Activated naive CD8-positive, alpha-beta T cell treated with anti-CD3 and anti-CD28 coated beads for 36 hours (primary cell): ENCODE data around the gene CRTAC1. TPM values are rescaled to one million over a fixed set of nuclear protein-coding genes. Genes with fewer than 3 reads are reported as not detected.

ENCODE experiments used
- DNase-seq: peaks from one replicate; pipeline ENCODE4 v3.0.0; 2021
- H3K27ac Mint-ChIP-seq: one replicate; pipeline ENCODE4 v1.8.0; 2022; ENCODE audit warnings: mild to moderate bottlenecking, moderate library complexity, mixed read lengths
- H3K27me3 Mint-ChIP-seq: one replicate; pipeline ENCODE4 v1.8.0; 2022; ENCODE audit warnings: mild to moderate bottlenecking, mixed read lengths
- H3K36me3 Mint-ChIP-seq: one replicate; pipeline ENCODE4 v1.8.0; 2021; ENCODE audit warnings: mild to moderate bottlenecking, mixed read lengths
- H3K4me1 Mint-ChIP-seq: one replicate; pipeline ENCODE4 v1.8.0; 2021; ENCODE audit warnings: mixed read lengths
- H3K4me3 Mint-ChIP-seq: one replicate; pipeline ENCODE4 v1.8.0; 2022; ENCODE audit warnings: mild to moderate bottlenecking, moderate library complexity, mixed read lengths
- H3K9me3 Mint-ChIP-seq: one replicate; pipeline ENCODE4 v1.8.0; 2022; ENCODE audit warnings: mixed read lengths
- total RNA-seq, 2 experiments: library from RNA; stranded (reverse); gene quantifications; one replicate each; pipeline ENCODE4 v1.2.3, GENCODE V29; 2021

The CRTAC1 gene
- total RNA-seq, 2 experiments from 2014 or later = not detected

DNA sequence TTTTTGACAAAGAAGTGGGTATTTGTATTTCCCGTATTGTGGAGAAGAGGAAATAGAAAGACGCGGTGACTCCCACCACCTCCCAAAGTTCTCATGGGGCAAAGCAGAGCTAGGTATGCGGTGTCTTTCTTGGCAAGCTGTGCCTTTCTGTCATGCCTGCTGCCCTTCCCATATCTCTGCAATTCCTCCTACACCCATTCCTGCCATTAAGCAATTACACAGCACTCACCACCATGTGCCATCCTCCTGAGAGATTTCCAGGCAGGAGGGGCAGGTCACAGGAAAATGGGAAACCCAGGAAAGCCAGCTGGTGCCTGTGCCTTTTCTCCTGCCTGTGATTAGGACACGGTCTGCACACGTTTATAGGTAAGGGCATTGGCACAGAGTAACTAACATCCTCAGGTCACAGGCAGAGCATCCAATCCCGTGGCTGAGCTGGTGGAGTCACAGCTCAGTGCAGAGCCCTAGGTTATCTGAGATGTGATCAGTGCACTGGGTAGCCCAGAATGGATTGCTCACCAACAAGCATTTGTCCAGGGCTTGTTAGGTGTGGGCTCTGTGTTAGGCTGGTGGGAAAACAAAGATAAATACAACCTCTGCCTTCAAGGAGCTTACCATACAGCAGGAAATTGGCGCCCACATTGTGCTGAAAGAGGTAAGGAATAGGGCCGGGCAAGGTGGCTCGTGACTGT, 9.4 kb upstream of the CRTAC1 start:
- no peak overlapping the region for H3K27ac Mint-ChIP-seq
- no peak overlapping the region for H3K4me3 Mint-ChIP-seq

DNA sequence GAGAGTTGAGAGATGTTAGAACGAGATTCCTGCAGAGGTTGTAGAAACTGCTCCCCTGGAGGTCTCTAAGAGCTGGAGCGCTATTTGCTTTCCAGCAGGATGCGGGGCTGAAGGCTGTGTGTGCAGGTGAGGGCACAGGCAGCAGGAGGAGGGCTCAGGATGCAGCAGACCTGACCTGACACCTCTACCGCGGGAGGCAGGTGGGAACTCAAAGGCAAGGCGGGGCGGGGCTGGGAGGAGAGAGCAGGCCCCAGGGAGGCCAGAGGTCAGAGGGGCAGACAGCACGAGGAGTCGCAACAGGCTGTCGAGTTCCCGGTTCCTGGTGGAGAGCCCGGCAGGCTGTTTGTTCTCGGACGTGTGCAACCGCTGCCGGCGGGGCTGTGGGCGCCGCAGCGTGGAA, 7.9 kb upstream of the CRTAC1 start:
- no peaks in the 10 kb centered on the region for H3K4me1 Mint-ChIP-seq
- no peak overlapping the region for H3K4me3 Mint-ChIP-seq
- H3K27me3 Mint-ChIP-seq = peaks cover 82% of the 10 kb centered on the region
- no peaks in the 10 kb centered on the region for H3K9me3 Mint-ChIP-seq
- no peak overlapping the region for H3K27ac Mint-ChIP-seq
- H3K36me3 Mint-ChIP-seq = no peaks in the 10 kb centered on the region
- no peak for DNase-seq

More for the DNA sequence above, 9.4 kb upstream of the CRTAC1 start:
- H3K27me3 Mint-ChIP-seq = peaks cover 81% of the 10 kb centered on the region
- no peaks in the 10 kb centered on the region for H3K4me1 Mint-ChIP-seq
- H3K36me3 Mint-ChIP-seq = no peaks in the 10 kb centered on the region
- H3K9me3 Mint-ChIP-seq = no peaks in the 10 kb centered on the region
- DNase-seq = no peak

DNA sequence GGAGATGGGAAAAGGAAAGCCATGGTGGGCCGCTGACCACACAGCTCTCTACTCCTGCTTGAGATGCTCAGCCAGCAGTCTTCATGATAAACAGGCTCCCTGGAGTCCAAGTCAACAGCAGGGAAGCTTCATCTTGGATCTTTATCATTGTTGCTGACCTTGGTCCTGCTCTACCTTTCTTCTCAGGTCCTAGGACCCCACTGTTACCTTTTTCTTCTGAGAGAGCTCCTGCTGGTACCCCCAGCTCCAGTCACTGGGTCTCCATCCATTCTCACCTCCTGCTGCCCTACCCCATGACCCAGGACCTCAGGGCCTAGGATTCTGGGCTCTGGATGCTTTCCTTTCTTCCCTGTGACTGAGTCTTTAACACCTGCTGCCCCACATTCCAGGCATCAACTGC, 5.2 kb upstream of the CRTAC1 start:
- Mint-ChIP-seq H3K4me1 (no peaks in the 10 kb centered on the region), H3K4me3 (no peak overlapping the region), H3K36me3 (no peaks in the 10 kb centered on the region), H3K27me3 (peaks cover 84% of the 10 kb centered on the region), H3K9me3 (no peaks in the 10 kb centered on the region), H3K27ac (no peak overlapping the region)
- DNase-seq = no peak

DNA sequence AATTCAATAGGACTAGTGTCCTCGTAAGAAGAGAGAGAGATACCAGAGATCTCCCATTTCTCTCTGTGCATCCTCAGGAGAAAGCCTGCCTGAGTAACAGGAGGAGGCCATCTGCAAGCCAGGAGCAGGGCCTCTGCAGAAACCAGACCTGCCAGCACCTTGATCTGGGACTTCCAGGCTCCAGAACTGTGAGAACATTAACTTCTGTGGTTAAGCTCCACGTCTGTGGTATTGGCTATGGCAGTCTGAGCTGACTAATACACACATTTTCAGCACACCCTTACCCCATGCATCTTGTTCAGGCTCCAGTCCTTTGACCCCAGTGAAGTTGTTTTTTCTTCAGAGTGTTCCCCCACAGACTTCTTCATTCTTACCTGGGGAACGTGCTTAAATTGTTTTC, 3.1 kb upstream of the CRTAC1 start:
- Mint-ChIP-seq H3K9me3 (no peaks in the 10 kb centered on the region), H3K4me3 (no peak overlapping the region), H3K4me1 (peaks cover 3% of the 10 kb centered on the region), H3K27me3 (peaks cover 80% of the 10 kb centered on the region), H3K27ac (no peak overlapping the region), H3K36me3 (no peaks in the 10 kb centered on the region)
- DNase-seq = no peak

DNA sequence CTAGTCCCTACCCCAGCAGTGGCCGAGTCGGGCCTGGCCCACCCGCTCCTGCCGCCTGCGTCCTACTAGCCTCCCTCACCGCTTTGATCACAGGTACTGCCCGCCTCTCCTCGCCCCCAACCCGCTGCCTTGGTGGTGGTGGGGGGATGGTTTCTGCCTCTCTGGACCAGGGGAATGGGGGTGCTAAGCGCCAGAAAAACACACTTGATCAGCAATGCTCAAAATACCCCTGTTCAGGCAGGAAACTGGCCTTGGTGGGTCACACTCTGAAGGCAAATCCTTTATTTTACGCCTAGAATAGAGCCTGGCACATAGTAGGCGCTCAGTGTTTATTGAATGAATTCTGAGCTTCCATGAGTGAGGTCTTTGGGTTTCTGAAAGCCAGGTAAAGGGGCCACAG, 1.0 kb upstream of the CRTAC1 start:
- DNase-seq = no peak
- H3K27ac Mint-ChIP-seq = no peak overlapping the region
- no peak overlapping the region for H3K4me3 Mint-ChIP-seq
- H3K27me3 Mint-ChIP-seq = peaks cover 80% of the 10 kb centered on the region
- peaks cover 3% of the 10 kb centered on the region for H3K4me1 Mint-ChIP-seq
- H3K36me3 Mint-ChIP-seq = no peaks in the 10 kb centered on the region
- no peaks in the 10 kb centered on the region for H3K9me3 Mint-ChIP-seq

DNA sequence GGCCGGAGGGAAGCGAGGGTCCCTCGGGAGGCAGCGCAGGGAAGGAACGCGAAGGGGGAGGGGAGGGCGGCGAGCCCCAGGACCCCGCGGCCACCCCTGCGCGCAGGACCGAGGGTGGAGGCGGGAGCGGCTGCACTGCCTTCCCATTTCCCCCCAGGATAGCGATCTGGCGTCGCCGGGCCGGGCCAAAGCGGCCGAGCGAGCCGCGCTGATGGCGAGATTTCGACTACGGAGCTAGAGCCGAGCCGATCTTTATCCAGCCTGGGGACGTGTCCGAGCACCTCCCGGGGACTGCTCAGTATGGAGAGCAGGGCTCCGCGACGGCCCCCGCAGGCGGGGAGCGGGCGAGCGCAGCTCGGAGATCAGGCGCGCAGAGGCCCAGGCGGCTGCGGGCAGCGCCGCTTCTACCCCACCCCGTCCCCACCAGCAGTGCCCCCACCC, 590 bp upstream of the CRTAC1 start:
- no peaks in the 10 kb centered on the region for H3K36me3 Mint-ChIP-seq
- H3K4me3 Mint-ChIP-seq = no peak overlapping the region
- H3K27me3 Mint-ChIP-seq = peaks cover 77% of the 10 kb centered on the region
- no peak overlapping the region for H3K27ac Mint-ChIP-seq
- H3K4me1 Mint-ChIP-seq = peaks cover 3% of the 10 kb centered on the region
- no peak for DNase-seq
- no peaks in the 10 kb centered on the region for H3K9me3 Mint-ChIP-seq

DNA sequence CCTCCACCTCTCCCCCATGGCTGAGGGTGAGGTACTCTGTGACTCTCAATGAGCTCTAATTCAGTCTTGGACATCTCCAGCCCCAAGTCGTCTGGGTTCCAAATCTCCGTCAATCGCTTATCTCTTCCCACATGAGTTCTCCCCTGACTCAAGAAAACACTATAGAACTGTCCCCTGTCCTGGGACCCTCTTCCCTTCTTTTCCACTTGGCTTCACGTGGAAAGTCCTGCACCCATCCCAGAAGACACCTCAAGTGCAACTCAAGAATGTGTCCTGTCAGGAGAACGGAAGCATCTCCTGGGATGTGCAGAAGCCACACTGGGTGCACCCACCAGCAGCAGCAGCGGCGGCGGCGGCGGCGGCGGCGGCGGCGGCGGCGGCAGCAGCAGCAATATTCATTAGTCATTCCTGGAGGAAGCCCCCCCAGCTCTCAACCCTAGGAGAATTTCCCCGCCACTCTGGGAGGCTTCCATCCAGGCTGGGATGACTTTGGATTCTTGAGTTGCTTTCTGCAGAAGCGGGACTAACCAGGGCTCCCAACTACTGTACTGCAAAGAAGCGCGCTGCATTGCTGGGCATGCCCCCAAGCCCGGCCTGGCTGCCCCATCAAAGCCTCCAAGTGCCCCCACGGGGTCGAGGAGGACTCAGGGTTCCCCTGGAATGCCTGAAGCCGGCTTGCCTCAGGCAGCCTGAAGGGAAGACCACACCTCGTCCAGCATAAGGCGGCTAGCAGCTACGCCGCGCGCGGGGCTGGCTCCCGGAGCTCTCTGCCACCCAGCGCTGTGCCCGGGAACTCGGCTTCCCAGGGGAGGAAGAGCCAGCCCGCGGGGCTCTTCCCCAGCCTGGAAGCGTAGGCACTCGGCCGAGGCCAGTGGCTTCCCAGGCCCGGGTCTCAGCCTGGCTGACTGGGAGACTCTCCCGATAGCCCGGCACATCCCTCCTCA, 1.0 kb downstream of the CRTAC1 start:
- H3K4me1 Mint-ChIP-seq = peaks cover 3% of the 10 kb centered on the region
- no peak overlapping the region for H3K4me3 Mint-ChIP-seq
- no peak for DNase-seq
- peaks cover 73% of the 10 kb centered on the region for H3K27me3 Mint-ChIP-seq
- no peak overlapping the region for H3K27ac Mint-ChIP-seq
- H3K36me3 Mint-ChIP-seq = no peaks in the 10 kb centered on the region
- no peaks in the 10 kb centered on the region for H3K9me3 Mint-ChIP-seq

DNA sequence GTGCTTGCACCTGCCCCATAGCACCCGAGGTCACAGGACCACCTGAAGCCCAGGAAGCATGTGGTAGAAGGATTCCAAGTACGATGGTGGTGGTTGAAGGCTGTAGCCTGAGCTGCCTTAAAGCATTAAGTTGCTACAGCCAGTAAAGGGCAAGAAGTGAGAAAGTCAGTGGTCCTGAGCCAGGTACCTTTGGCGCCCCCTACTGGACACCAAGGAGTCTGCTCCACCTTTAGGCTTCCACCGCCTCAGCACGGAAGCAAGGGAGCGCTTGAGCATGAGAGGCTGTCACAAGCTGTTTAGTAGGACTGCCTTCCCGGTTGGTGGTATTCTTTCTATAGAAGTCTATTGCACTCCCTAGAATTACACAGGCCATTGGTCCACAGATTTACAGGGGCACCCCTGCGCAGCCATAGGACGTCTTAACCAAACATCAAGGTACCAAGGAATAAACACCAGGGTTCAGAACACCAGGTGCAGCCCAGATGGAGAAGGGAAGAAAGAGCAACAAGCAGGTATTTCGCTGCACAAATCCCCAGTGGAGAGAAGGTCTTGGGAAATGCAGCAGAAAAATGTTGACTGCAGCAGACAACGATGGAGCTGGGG, 2.2 kb downstream of the CRTAC1 start:
- DNase-seq = peak; percentile 61
- Mint-ChIP-seq H3K36me3 (no peaks in the 10 kb centered on the region), H3K27me3 (peaks cover 69% of the 10 kb centered on the region), H3K4me1 (peaks cover 3% of the 10 kb centered on the region), H3K9me3 (no peaks in the 10 kb centered on the region), H3K4me3 (no peak overlapping the region), H3K27ac (no peak overlapping the region)

DNA sequence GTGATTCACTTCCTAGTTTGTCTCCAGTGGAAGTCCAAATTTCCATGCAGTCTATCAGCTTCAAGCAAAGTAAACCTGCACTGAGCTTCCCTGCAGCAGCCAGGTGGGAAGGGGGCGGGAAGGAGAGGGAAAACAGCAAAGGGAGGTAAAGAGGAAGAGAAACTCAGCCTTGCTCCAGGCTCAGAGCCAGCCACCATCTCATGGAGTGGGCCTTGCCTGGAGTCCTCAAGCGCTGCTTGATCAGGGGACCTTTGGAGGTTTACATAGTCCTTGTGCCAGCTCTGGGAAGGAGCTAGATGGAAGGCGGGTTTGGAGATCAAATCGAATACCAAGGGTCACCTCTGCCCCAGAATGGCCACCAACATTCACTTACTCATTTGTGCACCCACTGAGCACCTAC, 7.4 kb downstream of the CRTAC1 start:
- Mint-ChIP-seq H3K36me3 (no peaks in the 10 kb centered on the region), H3K4me3 (no peak overlapping the region), H3K27ac (no peak overlapping the region), H3K4me1 (no peaks in the 10 kb centered on the region), H3K9me3 (no peaks in the 10 kb centered on the region), H3K27me3 (peaks cover 38% of the 10 kb centered on the region)
- DNase-seq = no peak

DNA sequence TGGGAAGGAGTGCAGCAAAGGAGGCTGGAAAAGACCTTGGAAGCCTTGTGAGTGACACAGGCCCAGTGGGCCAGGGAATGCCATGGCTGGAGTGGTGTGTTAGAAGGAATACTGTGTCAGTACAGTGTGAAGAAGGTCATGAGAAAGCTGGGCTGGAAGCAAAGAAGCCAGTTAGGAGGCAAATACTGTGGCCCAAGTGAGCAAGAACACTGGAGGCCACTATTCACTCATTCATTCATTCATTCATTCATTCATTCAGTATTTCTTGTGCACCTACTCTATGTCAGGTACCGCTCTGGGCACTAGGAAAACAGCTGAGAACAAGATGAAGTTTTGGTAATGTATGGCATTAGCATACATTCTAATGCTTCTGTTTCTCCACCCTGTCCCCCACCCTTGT, 9.6 kb downstream of the CRTAC1 start:
- no peak for DNase-seq
- Mint-ChIP-seq H3K27ac (no peak overlapping the region), H3K4me3 (no peak overlapping the region), H3K36me3 (no peaks in the 10 kb centered on the region), H3K9me3 (no peaks in the 10 kb centered on the region), H3K27me3 (peaks cover 25% of the 10 kb centered on the region), H3K4me1 (no peaks in the 10 kb centered on the region)

DNA sequence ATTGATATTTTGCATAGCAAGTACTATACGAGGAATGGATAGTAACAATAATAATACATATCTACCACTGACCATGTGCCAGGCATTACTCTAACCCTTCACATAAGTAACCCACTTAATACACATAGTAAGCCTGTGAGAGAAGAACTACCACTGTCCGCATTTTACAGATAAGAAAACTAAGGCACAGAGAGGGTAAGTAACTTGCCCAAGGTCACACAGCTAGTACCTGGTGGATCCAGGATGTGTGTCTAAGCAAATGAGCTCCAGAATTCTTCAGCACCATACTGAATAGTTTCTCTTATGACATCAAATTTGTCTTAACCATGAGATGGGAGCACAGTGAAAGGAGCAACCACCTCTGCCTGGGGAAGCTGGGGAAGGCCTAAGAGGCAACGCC, 10.2 kb downstream of the CRTAC1 start:
- H3K9me3 Mint-ChIP-seq = no peaks in the 10 kb centered on the region
- no peak overlapping the region for H3K27ac Mint-ChIP-seq
- no peak overlapping the region for H3K4me3 Mint-ChIP-seq
- H3K4me1 Mint-ChIP-seq = no peaks in the 10 kb centered on the region
- H3K27me3 Mint-ChIP-seq = peaks cover 21% of the 10 kb centered on the region
- no peaks in the 10 kb centered on the region for H3K36me3 Mint-ChIP-seq
- no peak for DNase-seq

DNA sequence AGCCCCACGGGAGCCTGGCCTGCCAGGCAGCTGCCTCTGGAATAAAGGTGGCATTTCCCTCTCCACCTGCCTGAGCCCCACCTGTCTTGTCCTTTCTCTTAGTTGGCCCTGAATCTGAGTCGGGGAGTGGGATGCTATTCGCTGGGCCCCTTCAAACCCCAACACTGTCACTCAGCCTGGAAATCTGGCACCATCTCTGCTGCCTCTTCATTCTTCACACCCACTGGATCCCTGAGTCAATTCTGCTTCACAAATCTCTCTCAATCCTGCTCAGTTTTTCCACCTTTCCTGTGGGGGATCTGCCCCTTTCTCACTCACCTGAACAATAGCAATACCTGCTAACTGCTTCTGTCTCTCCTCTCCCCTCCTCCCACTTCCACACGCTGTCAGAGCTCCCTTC, 10.6 kb downstream of the CRTAC1 start:
- H3K4me1 Mint-ChIP-seq = no peaks in the 10 kb centered on the region
- H3K27ac Mint-ChIP-seq = no peak overlapping the region
- H3K4me3 Mint-ChIP-seq = no peak overlapping the region
- peaks cover 20% of the 10 kb centered on the region for H3K27me3 Mint-ChIP-seq
- H3K36me3 Mint-ChIP-seq = no peaks in the 10 kb centered on the region
- H3K9me3 Mint-ChIP-seq = no peaks in the 10 kb centered on the region
- DNase-seq = no peak

DNA sequence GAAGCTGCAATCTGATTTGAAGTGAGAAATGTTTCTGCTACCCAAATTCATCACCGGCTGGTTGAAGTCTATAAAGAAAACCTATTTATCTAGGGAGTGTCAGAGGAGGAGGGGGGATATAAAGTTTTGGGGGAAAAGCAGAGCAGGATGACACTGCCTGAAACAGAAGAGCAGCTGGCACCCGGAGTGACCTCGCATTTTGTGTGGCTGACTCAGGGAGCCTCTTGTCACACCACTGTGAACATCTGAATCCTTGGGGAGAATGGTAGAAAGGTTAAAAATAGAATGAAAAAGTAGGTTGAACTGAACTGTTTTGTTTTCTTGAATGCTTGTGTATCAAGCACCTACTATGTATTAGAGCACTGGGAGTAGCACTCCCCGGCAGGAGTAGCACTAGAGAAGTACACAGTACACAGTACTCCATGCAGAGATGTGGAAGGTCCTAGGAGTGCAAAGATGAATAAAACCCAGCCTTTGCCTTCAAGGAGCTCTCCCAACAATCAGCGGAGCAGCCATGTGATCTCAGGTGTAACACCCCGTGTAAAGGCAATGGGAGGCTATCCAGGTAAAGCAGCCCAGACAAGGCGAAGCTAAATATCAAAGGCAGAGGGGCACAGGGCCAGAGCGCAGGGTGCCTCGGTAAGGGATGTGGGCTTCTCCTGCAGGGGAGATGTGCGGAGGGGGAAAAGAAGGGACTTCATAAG, 13.5 kb downstream of the CRTAC1 start:
- Mint-ChIP-seq H3K4me1 (no peaks in the 10 kb centered on the region), H3K9me3 (no peaks in the 10 kb centered on the region), H3K27ac (no peak overlapping the region), H3K36me3 (no peaks in the 10 kb centered on the region), H3K27me3 (peaks cover 22% of the 10 kb centered on the region), H3K4me3 (no peak overlapping the region)
- DNase-seq = no peak

DNA sequence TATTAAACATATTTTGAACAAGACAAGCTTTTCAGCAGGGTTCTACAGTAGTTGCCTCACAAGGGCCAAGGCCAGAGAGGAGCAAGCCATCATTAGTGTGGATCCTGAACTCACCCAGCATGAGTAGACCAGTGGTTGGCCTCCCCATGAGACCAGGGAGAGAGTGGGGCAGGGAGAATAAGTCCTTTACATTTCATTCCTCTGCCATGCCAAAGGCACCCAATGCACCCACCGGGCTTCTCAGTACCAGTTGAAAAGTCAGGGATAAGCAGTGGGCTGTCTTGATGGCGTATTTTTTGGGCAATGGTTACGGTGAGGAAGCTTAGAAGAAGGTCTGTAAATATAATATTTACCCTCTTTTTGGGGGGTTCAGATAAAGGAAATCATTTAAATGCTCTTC, 16.6 kb downstream of the CRTAC1 start:
- peaks cover 22% of the 10 kb centered on the region for H3K27me3 Mint-ChIP-seq
- no peaks in the 10 kb centered on the region for H3K9me3 Mint-ChIP-seq
- H3K4me3 Mint-ChIP-seq = no peak overlapping the region
- no peak for DNase-seq
- no peaks in the 10 kb centered on the region for H3K4me1 Mint-ChIP-seq
- no peak overlapping the region for H3K27ac Mint-ChIP-seq
- H3K36me3 Mint-ChIP-seq = no peaks in the 10 kb centered on the region

DNA sequence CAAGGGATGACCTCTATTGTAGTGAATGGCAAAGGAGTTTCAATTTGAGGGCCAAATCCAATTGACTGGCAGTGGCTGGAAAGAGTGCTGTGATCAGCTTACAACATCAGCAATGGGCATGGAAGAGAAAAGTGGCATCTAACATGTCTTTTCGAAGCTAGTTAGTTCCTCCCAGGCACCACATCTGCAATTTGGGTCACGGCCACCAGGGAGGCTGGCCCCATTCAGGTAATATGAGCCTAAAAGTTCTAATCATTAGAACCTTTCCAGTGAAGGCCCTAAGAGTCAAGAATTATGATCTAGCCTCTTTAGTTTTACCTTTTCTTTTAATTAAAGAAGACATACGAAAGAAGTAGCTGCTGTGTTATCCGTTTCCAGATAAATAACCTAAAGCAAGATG, 17.3 kb downstream of the CRTAC1 start:
- no peak for DNase-seq
- Mint-ChIP-seq H3K9me3 (no peaks in the 10 kb centered on the region), H3K27ac (no peak overlapping the region), H3K4me3 (no peak overlapping the region), H3K27me3 (peaks cover 26% of the 10 kb centered on the region), H3K4me1 (no peaks in the 10 kb centered on the region), H3K36me3 (no peaks in the 10 kb centered on the region)
